Inflammatory macrophage treated with lipopolysaccharide for 4 hours (primary cell): ENCODE data around the gene DENND4C.
"Not testable (repeated sequence)": the region's sequence is repeated elsewhere in the genome, so short reads cannot be mapped to it uniquely, and the experiment has no call there.

Experiments
- DNase-seq: peaks from one replicate; pipeline ENCODE4 v3.0.0-alpha.2; 2020

The DENND4C gene

DNA sequence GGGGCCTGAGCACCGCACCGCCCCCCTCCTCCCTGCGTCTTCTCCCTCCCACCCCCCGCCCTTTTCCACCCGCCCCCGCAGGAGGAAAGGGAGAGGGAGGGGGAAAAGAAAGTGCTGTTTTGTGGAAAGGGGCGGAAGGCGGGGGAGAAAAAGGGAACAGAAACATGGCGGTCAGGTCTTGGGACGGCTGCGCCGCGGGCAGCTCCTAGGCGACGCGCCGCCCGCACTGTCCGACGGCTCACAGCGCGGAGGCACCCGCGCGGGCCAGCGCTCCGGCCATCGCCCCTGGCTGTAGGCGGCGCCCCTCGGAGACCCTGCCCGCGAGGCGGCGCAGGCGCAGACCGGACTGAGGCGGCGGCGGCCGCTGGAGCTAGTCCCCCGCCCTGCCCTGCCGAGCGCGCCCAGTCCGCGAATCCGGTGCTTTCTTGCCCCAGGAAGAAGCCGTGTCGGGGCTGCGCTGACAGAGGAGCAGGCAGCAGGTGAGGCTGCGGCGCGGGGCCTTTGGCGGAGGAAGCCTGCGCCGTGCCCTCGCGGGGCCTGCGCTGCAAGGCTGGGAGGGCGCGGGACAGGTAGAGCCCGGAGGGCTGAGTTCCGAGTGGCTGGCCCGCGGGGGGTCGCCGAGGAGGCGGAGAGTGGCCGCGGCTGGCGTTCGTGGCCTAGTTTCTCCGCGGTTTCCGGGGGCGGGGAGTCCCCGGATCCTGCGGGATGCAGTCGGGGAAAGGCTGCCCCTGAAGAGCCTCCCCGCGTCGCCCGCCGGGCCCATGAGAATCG lies at the start of gene DENND4C:
TSS of gene DENND4C (plus strand) at position 339 of the 771 bp plus-strand sequence. CDS start 45,482 bp downstream, outside the sequence.
- DNase-seq = peak; percentile 95

DNA sequence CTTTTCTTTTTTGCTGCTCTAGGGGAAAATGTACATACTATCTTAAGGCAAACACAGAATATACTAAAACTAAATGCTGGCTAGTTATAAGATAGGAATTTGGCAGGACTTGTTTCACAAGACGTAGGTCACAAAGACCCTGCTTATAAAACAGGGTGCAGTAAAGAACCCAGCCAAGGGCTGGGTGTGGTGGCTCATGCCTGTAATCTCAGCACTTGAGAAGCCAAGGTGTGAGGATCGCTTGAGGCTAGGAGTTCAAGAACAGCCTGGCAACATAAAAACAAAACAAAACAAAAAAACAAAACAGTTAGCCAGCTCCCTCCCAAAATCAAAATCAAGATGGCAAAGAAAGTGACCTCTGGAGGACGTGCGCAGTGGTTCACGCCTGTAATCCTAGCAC lies 49.5 kb upstream of the DENND4C start:
- DNase-seq = no peak

DNA sequence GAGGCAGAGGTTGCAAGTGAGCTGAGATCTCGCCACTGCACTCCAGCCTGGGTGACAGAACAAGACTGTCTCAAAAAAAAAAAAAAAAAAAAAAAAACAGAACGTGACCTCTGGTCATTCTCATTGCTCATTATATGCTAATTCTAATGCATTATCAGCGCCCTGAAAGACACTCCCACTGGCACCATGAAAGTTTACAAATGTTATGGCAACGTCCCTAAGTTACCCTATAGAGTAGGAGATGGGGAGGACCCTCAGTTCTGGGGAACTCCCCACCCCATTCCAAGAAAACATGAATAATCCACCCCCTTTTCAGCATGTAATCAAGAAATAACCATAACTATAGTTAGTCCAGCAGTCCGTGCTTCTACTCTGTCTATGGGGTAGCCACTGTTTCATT lies 48.9 kb upstream of the DENND4C start:
- peak; percentile 75 for DNase-seq

DNA sequence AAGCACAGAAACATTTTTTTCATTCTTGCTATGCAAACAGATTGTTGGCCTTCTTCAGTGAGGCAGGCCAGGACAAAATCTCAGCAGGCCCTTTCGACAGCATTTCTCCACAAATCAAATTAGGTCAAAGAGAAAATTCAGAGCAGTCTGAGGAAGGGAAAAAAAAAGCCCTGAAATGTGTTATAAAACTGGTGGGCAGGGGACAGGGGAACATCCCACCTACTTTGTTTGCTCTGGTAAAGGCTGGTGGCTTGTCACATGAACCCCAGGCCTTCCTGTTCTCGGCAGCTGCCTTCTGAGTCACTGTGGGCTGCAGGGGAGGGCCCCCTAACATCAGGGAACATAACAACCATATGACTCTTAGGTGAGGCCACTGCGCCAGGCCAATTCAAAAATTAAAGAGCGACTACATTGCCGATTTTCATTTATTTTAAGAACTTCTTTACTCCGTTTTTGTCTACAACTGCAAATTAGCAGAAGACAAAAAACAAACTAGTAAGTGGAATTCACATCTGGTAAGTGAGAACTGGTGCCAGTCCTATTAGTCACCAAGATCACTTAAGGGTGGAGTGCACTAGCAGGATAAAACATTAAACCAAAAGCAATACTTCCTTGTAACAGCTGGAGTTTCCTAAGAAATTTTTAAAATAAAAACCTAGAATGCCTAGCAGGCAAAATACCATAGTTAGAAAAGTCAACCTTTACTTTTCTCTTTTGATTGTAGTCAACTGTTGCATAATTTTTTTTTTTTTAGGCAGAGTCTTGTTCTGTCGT lies 46.2 kb upstream of the DENND4C start:
- peak; percentile 94 for DNase-seq

DNA sequence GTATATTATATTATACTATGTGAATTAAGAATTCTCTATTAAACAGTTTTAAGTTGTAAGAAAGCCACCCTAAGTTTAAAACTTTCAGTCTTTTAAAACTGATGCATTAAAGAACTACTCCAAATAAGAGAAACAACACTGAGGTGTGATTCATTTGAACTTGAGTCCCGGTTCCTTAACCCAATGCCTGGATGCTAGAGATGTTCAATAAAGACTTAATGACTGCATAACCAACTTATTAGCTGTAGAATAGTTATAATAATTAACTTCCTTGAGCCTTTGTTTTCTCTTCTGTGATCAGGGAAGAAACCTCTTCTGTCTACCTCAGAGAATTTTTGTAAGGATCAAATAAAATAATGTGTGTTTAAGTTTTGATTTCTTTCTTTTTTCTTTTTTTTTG lies 45.3 kb upstream of the DENND4C start:
- no peak for DNase-seq

DNA sequence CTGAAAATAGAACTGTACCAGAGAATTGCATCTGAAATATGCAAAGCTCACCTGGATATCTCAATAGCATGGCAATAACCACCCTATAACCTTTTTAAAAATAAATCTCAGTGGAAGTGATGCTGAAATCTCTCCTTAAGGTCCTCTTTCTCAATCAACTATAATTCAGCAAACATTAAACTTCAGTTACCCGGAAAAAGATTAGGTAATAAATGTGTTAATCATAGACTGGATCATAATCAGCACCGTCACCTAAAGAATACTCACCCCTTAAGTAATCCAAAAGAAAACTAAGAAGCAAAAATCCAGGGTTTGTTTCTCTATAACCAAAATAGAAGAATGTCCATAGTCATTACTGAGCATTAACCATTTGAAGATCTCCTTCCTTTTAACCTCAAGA lies 44.3 kb upstream of the DENND4C start:
- DNase-seq = peak; percentile 89

DNA sequence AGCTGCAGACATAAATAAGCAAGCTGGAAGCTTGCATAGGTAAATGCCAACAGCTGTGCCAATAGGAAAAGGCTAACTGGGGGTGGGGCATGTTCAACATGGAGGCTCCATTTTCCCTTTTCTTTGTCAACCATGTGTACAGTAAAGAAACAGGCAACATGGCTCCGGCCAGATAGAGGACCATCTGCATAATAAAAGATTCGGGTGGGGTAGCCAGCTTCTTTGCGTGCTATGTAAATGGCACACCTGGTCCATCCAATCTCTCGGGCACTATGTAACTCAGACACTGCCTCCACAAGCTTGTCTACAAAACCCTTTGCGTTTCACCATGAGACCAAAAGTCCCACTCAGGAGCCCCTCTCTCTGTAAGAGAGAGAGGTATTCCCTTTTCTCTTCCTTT lies 41.7 kb upstream of the DENND4C start:
- DNase-seq = no peak

DNA sequence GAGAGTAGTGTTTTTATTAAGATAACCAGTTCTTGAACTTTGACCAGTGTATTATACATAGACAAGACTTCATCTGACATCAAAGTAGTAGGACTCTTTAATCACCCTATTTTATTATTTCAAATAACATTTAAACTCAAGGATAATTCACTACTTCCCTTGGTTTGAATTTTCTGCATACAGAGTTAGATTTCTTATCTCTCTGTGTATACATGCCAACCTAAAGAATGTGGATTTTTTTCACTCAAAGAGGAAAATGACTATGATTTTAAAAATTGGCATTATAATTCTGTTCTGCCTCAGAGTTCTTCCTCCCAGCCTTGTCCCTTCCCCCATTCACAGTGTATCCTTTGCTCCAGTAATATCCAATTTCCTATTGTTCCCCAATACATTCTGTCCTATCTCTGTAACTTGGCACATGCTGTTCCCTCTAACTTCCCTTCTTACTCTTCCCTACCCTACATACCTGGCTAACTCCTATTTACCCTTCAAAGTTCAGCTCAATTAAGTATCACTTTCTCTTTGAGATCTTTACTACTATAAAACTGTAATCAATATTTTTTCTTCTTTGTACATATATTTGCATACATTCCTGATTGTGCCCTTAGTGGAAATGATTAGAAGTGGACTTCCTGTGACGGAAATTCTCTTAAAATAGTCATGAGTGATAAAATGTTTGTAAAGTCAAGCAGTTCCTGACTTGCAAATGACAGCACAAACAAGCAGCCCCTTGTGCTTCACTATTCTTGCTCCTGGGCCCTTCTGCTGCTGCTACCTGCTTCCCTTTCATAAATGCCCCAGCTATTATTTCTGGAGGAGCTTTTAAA lies 38.1 kb upstream of the DENND4C start:
- no peak for DNase-seq

DNA sequence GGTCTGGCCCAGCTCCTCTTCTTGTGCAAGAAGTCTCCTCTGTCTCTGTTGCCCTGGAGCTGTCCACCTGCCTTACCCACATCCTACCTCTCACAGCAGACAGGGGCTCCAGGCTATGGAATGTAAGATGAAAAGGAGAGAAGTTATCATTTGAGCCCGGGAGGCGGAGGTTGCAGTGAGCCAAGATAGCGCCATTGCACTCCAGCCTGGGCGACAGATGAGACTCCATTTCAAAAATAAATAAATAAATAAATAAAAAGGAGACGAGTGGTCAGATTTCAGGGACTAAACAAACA lies 37.5 kb upstream of the DENND4C start:
- DNase-seq = no peak

DNA sequence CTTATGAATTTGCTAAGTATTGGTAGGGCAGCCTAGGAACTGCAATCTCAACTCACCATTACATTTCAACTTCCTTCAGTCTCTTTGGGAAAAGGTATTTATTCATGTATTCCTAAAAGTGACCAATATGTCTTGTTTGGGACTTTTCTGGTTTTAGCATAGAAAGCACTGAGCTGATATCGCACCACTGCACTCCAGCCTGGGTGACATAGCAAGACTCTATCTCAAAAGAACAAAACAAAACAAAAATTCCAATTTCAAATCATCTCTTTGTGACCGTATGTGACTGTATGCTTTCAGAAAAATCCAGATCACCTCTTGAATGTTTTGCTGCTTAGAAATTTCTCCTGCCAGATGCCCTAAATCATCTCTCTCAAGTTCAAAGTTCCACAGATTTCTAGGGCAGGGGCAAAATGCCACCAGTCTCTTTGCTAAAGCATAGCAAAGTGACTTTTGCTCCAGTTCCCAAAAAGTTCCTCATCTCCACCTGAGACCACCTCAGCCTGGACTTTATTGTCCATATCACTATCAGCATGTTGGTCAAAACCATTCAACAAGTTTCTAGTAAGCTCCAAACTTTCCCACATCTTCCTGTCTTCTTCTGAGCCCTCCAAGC lies 37.0 kb upstream of the DENND4C start:
- DNase-seq = not testable (repeated sequence)

DNA sequence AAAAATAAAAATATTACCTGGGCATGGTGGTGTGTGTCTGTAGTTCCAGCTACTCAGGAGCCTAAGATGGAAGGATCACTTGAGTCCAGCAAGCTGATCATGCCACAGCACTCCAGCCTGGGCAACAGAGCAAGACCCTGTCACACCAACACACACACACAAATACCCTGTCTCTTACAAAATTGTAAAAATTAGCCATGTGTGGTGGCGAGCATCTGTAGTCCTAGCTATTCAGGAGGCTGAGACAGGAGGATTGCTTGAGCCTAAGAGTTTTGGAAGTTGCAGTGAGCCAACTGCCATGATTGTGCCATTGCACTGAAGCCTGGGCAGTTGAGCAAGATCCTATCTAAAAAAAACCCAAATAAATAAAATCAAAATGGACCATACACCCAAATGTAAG lies 32.1 kb upstream of the DENND4C start:
- no peak for DNase-seq

DNA sequence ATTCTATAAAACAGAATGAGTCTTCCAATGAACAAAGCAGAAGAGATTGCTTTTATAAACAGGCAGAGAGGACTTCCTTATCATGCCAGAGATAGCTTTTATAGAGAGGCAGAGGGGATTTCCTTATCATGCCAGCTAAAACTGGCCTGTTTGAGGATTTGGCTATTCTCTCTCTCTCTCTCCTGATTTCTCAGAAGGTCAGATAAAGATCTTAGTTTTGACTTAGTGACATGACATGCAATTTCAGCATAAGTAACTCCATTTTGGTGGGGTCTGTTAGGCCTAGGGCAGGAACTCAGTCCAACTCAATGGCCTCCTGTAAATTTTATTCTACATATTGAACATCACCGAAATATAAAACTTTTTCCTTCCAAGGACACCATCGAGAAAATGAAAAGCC lies 31.5 kb upstream of the DENND4C start:
- peak; percentile 8 for DNase-seq

DNA sequence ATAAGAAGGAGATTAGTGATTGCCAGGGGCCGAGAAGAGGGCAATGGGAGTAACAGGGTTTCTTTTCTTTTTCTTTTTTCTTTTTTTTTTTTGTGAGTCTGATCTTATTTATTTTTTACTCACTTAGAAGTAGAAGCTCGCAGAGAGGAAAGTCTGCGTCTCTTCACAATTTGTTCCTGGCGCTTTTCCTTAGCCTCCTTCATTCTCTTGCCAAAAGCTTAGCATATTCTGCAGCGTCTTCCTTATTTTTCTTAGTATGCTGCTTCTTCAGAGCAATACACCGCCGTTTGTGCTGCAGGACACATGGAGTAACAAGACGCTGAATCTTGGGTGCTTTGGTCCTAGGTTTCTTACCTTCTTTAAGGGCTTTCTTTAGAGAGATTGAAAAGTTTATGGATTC lies 30.3 kb upstream of the DENND4C start:
- no peak for DNase-seq

DNA sequence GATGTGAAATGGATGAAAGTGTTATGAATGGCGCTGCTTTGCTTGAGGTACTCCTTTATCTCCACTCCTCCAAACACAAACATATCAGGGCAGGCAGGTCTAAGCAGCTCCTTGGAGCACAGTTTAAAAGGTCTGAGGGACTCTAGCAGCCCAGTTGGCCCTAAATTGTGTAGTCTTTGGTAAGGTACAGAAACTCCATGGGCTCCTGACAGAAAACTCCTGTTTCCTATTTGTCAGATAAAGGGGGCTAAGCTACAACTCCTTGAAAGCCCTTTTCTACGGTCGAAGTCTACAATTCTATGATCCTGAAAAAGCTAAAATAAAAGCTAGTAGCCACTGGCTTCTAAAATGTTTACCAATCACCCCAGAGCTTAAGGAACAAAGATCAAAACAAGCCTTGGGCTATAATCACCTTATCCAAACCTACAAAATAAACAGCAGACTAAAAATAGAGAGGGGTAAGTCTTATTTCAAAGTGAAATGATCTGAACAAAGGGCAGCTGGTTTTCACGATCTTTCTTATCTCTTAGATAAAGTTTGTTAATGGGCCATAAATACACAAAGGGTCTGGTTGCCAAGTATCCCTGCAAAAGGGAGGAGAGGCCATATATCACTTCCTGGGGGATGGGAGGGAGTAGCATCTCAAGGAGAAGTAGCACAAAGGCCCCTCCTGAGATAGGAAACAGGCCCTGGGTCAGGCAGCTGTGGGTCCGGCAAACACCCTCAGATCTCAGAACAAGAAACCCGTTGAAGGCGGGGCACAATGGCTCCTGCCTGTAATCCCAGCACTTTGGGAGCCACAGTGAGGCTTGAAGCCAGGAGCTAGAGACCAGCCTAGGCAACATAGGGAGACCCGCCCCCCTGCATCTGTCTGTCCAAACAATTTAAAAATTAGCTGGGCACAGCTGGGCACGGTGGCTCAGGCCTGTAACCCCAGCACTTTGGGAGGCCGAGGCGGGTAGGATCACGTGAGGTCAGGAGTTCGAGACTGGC lies 28.3 kb upstream of the DENND4C start:
- no peak for DNase-seq

DNA sequence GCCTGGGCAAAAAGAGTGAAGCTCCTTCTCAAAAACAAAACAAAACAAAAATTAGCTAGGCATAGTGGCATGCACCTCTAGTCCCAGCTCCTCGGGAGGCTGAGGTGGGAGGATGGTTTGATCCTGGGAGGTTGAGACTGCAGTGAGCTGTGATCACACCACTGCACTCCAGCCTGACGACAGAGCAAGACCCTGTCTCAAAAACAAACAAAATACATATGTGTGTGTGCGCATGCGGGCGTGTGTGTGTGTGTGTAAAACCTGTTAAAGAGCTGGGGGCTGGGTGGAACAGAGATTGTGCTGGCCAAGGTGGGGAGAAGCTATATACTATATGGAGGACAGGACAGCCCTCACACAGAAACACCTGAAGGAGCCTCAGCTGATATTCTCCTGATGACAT lies 27.4 kb upstream of the DENND4C start:
- DNase-seq = no peak

DNA sequence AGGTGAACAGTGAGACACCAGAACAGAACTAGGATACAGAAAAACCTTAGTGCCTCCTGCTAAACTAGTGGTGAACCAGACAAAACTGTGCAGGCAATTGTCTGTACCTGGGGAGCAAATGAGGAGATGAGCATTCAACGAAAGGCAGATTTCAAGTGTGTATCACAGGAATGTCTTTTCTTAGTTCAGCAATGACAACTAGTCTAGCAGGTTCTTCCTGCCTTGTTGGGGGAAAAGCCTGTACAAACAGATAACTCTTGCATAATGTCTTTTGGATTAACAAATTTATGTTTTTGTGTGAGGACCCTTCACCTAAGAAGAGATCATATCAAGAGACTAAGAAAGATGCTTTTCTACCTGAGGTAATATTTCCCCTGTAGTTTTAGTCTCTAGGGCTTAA lies 21.8 kb upstream of the DENND4C start:
- DNase-seq = no peak

DNA sequence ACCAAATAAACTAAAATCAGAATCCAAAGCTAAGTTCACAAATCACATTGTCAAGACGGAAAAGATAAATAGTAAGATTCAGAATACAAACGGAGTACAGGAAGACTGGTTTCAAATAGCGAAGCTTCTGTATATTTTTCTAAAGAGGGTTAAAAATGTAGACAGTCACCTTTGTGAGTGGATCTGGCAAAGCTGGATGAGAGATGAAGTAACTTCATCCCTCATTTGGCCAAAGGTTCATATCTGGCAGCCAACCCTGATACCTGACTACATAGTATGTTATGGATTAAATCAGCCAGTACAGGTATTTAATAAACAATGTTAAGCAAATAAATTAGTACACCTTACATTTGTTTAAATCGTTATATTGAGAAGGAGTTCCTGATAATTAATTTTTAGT lies 21.3 kb upstream of the DENND4C start:
- no peak for DNase-seq

DNA sequence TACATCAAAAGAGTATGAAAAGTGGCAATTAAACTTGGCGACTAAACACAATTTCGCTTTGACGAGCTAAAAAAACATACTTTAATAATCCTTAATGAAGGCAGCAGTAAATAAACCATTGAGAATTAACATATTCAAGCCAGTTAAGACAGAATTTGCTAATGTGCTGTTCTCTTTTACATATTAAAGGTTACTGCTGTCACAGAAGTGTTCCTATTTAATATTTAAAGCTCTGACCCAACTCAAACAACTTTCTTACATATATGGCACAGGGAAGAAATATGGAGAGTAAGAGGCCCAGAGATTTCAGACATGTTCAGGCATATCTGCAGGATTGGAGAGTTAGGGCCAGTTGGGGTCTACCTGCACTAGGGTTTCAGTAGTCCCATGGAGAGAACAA lies 16.7 kb upstream of the DENND4C start:
- DNase-seq = no peak

DNA sequence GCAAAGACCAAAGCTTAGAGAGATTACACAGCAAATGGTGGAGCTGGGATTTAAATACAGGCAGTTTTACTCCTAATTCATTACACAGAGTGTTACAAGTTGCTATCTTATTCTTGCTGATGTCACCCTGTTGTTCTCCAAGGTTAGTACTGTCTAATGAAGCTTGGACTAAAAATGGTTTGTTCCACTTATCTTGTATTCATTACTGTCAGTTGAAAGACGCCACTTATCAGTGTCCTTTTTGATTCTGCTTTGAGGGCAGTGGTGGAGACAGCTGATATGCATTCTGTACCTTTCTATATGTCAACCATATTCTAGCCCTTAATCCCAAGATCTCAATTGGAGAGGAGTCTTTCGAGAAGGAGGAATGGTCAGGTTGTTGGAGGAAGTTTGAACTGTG lies 14.0 kb upstream of the DENND4C start:
- no peak for DNase-seq

DNA sequence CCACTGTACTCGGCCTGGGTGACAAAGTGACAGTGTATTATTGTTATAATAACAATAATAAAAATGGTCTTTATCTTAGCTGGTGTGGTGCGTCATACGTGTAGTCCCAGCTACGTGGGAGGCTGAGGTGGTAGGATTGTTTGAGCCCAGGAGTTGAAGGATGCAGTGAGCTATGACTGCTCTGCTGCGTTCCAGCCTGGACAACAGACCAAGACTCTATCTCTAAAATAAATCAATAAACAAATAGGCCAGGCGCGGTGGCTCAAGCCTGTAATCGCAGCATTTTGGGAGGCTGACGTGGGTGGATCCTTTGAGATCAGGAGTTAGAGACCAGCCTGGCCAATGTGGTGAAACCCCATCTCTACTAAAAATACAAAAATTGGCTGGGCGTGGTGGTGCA lies 9.2 kb upstream of the DENND4C start:
- no peak for DNase-seq

DNA sequence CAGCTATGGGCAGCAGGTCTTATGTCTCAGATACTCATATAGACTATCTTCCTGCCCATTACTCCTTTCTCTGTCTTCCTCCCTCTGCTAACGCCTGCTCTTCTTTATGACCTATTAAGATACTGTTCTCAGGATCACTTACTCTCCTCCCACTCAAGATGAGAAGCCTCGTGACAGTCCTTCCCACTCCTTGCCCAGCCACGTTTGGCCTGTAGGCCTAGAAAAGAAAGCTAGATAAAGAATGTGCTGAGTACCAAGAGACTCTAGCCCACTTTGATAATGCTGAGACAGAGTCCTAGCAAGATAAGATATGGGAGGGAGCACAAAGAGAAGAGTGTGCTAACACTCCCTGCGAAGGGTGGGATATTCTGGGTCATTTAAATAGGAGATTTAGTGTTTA lies 6.8 kb upstream of the DENND4C start:
- DNase-seq = peak; percentile 81

DNA sequence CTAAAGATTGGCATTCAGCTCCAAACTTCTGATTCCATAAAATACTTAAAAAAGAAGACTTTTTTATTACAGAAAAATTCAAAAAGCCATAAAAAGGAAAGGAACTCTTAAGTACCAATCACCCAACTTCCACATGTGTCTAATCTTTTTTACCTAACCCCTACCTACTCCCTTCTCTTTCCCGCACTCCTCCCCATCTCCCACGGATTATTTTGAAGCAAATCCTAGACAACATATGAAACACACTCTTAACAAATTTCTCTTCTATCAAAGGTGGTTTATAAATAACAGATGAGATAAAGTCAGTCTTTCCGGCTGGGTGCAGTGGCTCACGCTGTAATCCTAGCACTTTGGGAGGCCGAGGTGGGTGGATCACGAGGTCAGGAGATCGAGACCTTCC lies 5.9 kb upstream of the DENND4C start:
- no peak for DNase-seq
